HEK293 (cell line): ENCODE results near the gene ARHGEF26.

ENCODE experiments used
- CTCF ChIA-PET: fragments of 350-600 bp; formaldehyde crosslinking; extraction: SDS; loops from one replicate; lab custom pipeline; 2021; ENCODE audit warnings: antibody characterized with exemption; lab: Yijun Ruan, JAX
- POLR2A ChIA-PET: fragments of 300-600 bp; formaldehyde crosslinking; extraction: SDS; loops from one replicate; lab custom pipeline; 2020; ENCODE audit warnings: antibody characterized with exemption, inconsistent platforms; lab: Yijun Ruan, JAX
- H3K27ac ChIP-seq: fragments of 200-500 bp; sonication (Bioruptor generic); 2 replicates; pipeline ENCODE4 v1.5.1; 2014; ENCODE audit warnings: low read depth, low read length, control low read depth, inconsistent platforms; ENCODE audit errors: extremely low read depth
- H3K36me3 ChIP-seq, 2 experiments: fragments of 200-500 bp in 1 of 2; sonication (Bioruptor generic) in 1 of 2; 1 replicate in 1 of 2; 2 replicates in 1 of 2; pipeline ENCODE4 v1.5.1; 2014 to 2017; ENCODE audit warnings: inconsistent platforms in 2 of 2, low read length in 2 of 2; ENCODE audit not compliant: control insufficient read depth in 2 of 2, insufficient read depth in 1 of 2
- H3K4me1 ChIP-seq: fragments of 200-500 bp; sonication (Bioruptor generic); 2 replicates; pipeline ENCODE4 v1.5.1; 2014; ENCODE audit warnings: mild to moderate bottlenecking, low read length, inconsistent platforms; ENCODE audit not compliant: control insufficient read depth, insufficient read depth
- H3K4me3 ChIP-seq: 2 replicates; pipeline ENCODE4 v1.5.1; 2011; ENCODE audit warnings: low read depth, mild to moderate bottlenecking, control low read depth, low read length, moderate library complexity
- H3K9me3 ChIP-seq: fragments of 200-500 bp; sonication (Bioruptor generic); 2 replicates; pipeline ENCODE4 v1.5.1; 2014; ENCODE audit warnings: low read depth, low read length, inconsistent platforms; ENCODE audit not compliant: control insufficient read depth, insufficient read depth
- SCRT2 ChIP-seq: fragments of 450-650 bp; formaldehyde crosslinking; IDR thresholded peaks from 2 replicates; pipeline ENCODE4 v1.5.1; 2016; ENCODE audit warnings: missing biosample characterization, missing genetic modification characterization
- YY2 ChIP-seq: fragments of 450-650 bp; formaldehyde crosslinking; IDR thresholded peaks from 2 replicates; pipeline ENCODE4 v1.5.1; 2016; ENCODE audit warnings: missing biosample characterization, missing genetic modification characterization
- ZBTB21 ChIP-seq: fragments of 450-650 bp; formaldehyde crosslinking; IDR thresholded peaks from 2 replicates; pipeline ENCODE4 v1.5.1; 2017; ENCODE audit warnings: missing biosample characterization, missing genetic modification characterization
- ZBTB44 ChIP-seq: fragments of 450-650 bp; IDR thresholded peaks from 2 replicates; pipeline ENCODE4 v1.5.1; 2018; ENCODE audit warnings: missing biosample characterization, mild to moderate bottlenecking, missing genetic modification characterization
- ZBTB6 ChIP-seq: fragments of 450-650 bp; formaldehyde crosslinking; IDR thresholded peaks from 2 replicates; pipeline ENCODE4 v1.5.1; 2017; ENCODE audit warnings: missing biosample characterization, missing genetic modification characterization
- ZEB2 ChIP-seq: fragments of 450-650 bp; formaldehyde crosslinking; IDR thresholded peaks from 2 replicates; pipeline ENCODE4 v1.5.1; 2016; ENCODE audit warnings: missing biosample characterization, missing genetic modification characterization
- ZFP37 ChIP-seq: fragments of 450-650 bp; formaldehyde crosslinking; IDR thresholded peaks from 2 replicates; pipeline ENCODE4 v1.5.1; 2016; ENCODE audit warnings: missing biosample characterization, missing genetic modification characterization
- ZNF214 ChIP-seq: fragments of 450-650 bp; formaldehyde crosslinking; IDR thresholded peaks from 2 replicates; pipeline ENCODE4 v1.5.1; 2017; ENCODE audit warnings: missing biosample characterization, mild to moderate bottlenecking, missing genetic modification characterization, borderline replicate concordance
- ZNF398 ChIP-seq: fragments of 450-650 bp; formaldehyde crosslinking; IDR thresholded peaks from 2 replicates; pipeline ENCODE4 v1.5.1; 2017; ENCODE audit warnings: missing biosample characterization, missing genetic modification characterization
- ZNF48 ChIP-seq: fragments of 450-650 bp; formaldehyde crosslinking; IDR thresholded peaks from 2 replicates; pipeline ENCODE4 v1.5.1; 2016; ENCODE audit warnings: missing biosample characterization, missing genetic modification characterization
- ZNF510 ChIP-seq: fragments of 450-650 bp; formaldehyde crosslinking; IDR thresholded peaks from 2 replicates; pipeline ENCODE4 v1.5.1; 2018; ENCODE audit warnings: mild to moderate bottlenecking, missing genetic modification characterization, missing biosample characterization; ENCODE audit not compliant: insufficient replicate concordance
- ZNF776 ChIP-seq: fragments of 450-650 bp; formaldehyde crosslinking; IDR thresholded peaks from 2 replicates; pipeline ENCODE4 v1.5.0; 2017; ENCODE audit warnings: missing biosample characterization, missing genetic modification characterization, borderline replicate concordance
- ZNF777 ChIP-seq: fragments of 450-650 bp; formaldehyde crosslinking; IDR thresholded peaks from 2 replicates; pipeline ENCODE4 v1.5.1; 2017; ENCODE audit warnings: missing biosample characterization, missing genetic modification characterization, borderline replicate concordance
- ZXDB ChIP-seq: fragments of 450-650 bp; formaldehyde crosslinking; IDR thresholded peaks from 2 replicates; pipeline ENCODE4 v1.5.1; 2016; ENCODE audit warnings: missing biosample characterization, missing genetic modification characterization
- TF ChIP-seq, protein P1 (sequence below): fragments of 450-650 bp; formaldehyde crosslinking; IDR thresholded peaks from 2 replicates; pipeline ENCODE4 v1.5.1; 2017; ENCODE audit warnings: missing biosample characterization, missing genetic modification characterization

Gene ARHGEF26

DNA sequence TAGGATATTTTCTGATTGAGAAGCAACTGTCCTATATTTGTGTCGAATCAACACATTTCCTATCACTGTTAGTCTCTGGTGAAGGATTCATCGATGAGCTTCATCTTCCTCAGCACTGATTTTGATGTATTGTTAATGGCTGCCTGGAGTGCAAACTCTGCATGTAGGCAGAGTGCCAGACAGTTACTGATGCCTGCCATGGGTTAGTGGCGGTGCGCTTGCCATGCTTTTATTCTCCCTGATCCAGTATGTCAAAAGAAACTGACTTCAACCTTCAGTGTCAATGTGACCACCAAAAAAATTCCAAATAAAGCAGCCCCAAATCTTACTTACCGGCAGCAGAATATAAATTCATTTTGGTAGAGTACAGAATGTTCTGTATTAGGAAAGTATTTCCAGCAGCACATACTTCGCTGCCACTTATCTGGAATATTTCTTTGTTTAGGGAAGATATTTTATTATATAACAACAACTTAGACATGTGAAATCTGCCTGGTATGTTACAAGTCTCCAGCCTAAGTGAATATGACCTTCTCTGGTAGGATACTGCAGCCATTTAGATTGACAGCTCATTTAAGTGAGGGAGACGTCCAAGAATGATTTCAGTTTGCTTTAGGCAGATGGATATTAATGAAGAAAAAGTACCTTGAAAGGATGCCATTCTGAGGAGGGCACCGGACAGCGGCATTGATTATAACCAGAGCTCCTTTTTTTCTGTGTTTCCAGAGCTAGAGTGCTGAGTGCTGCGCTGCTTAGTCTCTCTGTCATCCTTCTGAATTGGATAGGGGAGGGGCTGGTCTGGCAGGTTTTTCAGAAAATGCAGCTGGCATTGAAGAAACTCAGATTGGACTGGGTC is 59.9 kb downstream of the ARHGEF26 start:
- no peak for TF ChIP-seq ZBTB6 (tag by site-specific recombination)
- no peak for TF ChIP-seq YY2 (tag by site-specific recombination)
- TF ChIP-seq ZXDB, result no peak
- TF ChIP-seq ZFP37 (tag by site-specific recombination), result no peak
- CTCF ChIA-PET, result no interaction called here
- Histone ChIP-seq H3K27ac (no peak overlapping the region), H3K36me3 (no peaks in the 10 kb centered on the region), H3K4me3 (no peak overlapping the region), H3K4me1 (no peaks in the 10 kb centered on the region), H3K9me3 (no peaks in the 10 kb centered on the region)
- POLR2A ChIA-PET, result no interaction called here

DNA sequence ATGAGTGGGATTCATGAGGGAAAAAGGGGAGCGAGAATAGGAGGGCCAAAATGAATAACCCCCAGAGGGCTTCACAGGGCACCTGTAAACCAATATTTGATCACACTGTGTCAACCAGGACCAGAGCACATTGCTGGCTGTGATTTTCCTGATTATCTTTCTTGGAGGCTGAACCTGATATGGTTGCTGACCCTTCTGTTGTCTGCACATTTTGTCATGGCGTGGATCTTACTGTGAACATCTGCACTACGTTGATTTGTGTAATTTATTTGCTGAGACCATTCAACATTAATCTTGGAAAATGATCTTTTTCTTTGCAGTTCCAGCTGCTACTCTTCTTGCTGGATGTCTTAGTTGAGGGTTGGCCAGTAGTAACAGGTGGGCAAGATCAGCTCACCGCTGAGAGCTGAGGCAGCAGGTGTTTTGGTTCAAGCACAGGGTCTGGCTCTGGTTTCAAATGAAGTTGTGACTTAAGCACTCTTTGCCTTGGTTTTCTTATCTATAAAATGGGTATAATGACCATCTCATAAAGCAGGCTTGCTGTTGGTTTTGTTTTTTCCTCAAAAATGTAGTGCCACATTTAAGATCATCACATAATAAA is 61.2 kb downstream of the ARHGEF26 start:
- H3K9me3 ChIP-seq, result no peaks in the 10 kb centered on the region
- CTCF ChIA-PET, result interaction anchor here (0.7 kb wide), 1 partner anchor 1873 kb away, joined by 3 read pairs; no protein-coding TSS in a partner anchor
- TF ChIP-seq SCRT2 (tag by site-specific recombination) (0 out of 2 replicates have a peak, but pooled peaks have one; percentile 33), ZNF398 (tag by site-specific recombination) (no peak)
- H3K4me1 ChIP-seq, result no peaks in the 10 kb centered on the region
- POLR2A ChIA-PET, result no interaction called here
- H3K4me3 ChIP-seq, result no peak overlapping the region
- no peak overlapping the region for H3K27ac ChIP-seq
- no peaks in the 10 kb centered on the region for H3K36me3 ChIP-seq

DNA sequence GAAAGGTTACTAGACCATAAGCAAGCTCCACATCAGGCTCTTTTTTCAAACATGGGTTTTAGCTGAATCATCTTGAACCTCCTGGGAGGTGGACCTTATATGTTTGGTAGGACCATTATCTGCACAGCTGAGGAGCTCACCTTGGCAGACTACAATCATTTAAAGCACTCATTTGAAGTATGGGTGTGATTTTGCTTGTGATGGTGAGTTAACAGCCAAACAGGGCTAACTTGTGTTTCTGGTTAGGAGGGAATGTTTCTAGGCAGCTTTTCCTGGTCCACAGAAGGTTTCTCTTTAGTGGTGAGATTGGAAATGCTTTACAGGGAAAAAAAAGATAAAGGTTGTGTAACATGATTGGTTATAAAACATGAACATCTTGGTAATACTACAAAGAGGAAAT is 61.8 kb downstream of the ARHGEF26 start:
- Histone ChIP-seq H3K9me3 (no peaks in the 10 kb centered on the region), H3K27ac (no peak overlapping the region), H3K4me3 (no peak overlapping the region), H3K4me1 (no peaks in the 10 kb centered on the region), H3K36me3 (no peaks in the 10 kb centered on the region)
- ChIA-PET POLR2A (no interaction called here), CTCF (interaction anchor here (0.7 kb wide), 1 partner anchor 1873 kb away, joined by 3 read pairs; no protein-coding TSS in a partner anchor)
- TF ChIP-seq ZNF48 (tag by site-specific recombination) (no peak), ZNF214 (tag by site-specific recombination) (no peak), ZBTB21 (tag by site-specific recombination) (no peak), ZBTB44 (no peak), ZEB2 (no peak), ZNF776 (tag by site-specific recombination) (no peak), ZNF510 (tag by site-specific recombination) (no peak), ZNF777 (tag by site-specific recombination) (no peak)
- TF ChIP-seq, protein P1, sequence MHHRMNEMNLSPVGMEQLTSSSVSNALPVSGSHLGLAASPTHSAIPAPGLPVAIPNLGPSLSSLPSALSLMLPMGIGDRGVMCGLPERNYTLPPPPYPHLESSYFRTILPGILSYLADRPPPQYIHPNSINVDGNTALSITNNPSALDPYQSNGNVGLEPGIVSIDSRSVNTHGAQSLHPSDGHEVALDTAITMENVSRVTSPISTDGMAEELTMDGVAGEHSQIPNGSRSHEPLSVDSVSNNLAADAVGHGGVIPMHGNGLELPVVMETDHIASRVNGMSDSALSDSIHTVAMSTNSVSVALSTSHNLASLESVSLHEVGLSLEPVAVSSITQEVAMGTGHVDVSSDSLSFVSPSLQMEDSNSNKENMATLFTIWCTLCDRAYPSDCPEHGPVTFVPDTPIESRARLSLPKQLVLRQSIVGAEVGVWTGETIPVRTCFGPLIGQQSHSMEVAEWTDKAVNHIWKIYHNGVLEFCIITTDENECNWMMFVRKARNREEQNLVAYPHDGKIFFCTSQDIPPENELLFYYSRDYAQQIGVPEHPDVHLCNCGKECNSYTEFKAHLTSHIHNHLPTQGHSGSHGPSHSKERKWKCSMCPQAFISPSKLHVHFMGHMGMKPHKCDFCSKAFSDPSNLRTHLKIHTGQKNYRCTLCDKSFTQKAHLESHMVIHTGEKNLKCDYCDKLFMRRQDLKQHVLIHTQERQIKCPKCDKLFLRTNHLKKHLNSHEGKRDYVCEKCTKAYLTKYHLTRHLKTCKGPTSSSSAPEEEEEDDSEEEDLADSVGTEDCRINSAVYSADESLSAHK, result no peak
